NOMO-1 treated with DMSO at 0.1 percent for 48 hours (cell line): ENCODE data around the gene ZNF592.

Source experiments
- DNase-seq: peaks from one replicate; lab custom pipeline; 2025; ENCODE audit not compliant: unreplicated experiment; lab: John Stamatoyannopoulos, UW

Gene ZNF592

DNA sequence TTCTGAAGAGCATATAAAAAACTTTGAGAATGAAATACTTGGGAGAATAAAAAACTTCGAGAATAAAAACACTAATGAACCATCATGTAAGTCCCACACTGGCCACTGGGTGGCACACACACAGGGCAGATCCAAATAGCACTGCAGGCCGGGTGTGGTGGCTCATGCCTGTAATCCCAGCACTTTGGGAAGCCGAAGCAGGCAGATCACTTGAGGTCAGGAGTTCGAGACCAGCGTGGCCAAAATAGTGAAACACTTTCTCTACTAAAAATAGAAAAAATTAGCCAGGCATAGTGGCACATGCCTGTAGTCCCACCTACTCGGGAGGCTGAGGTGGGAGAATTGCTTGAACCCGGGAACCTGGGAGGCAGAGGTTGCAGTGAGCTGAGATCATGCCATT is 97.2 kb downstream of the ZNF592 start:
- DNase-seq: peak; percentile 22

DNA sequence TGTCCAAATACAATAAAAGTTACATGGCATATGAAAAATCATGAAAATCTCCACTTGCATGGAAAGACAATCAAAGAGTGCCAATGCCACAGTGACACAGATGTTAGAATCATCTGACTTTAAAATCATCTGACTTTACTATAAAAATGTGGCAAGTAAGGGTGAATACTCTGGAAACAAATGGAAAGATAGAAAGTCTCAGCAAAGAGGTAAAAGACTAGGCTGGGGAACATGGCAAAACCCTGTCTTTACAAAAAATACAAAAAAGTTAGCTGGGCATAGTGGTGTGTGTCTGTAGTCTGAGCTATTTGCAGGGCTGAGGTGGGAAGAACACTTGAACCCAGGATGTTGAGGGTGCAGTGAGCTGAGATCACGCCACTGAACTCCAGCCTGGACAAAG is 97.9 kb downstream of the ZNF592 start:
- no peak for DNase-seq

DNA sequence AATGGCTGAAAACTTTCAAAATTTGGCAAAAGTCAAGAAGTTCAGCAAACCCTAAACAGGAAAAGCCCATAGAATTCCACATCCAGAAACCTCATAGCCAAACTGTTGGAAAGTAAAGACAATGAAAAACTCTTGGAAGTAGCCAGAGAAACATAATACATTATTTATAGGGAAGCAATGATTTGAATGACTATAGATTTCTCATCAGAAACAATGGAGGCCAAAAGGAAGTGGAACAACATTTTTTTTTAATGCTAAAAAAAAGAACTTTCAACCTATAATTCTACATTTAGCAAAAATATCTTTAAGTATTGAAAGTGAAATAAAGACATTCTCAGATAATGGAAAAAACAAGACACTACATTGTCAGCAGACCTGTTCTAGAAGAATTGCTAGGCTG is 99.0 kb downstream of the ZNF592 start:
- no peak for DNase-seq

DNA sequence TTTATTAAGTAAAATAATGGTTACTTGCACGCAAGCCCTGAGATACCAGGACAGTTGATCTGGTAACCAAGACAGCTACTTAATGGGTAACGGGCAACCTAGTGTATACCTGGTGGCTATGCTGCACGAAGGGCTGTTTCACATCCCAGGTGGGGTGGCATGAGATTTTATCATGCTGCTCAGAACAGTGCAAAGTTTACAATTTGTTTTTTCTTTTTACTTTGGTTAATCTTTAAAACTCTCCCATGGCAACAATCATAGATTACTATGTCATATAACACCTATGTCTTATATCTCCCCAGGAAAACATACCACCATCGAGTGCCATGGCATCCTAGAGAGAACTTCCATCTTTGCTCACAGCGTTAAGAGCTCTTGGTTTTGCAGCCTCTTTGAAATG is 103.8 kb downstream of the ZNF592 start:
- no peak for DNase-seq

DNA sequence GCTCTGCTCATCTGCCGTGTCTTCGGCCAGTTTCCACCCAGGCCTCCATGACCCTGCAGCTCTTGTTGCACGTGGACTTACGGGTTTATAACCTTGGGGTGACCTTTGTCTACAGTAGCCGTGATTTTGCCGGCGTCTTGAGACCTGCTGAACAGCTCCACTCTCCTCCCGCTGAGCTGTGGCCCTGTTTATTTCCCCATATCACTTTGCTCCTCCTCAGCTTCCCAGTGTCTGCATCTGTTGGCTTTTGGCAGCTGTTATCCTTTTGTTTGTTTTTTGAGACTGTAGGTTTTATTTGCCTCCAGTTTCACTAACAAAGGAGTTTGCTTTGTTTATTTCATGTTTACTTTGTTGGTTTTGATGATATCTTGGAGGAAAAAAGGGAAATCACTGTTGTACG is 106.7 kb downstream of the ZNF592 start:
- DNase-seq: no peak

DNA sequence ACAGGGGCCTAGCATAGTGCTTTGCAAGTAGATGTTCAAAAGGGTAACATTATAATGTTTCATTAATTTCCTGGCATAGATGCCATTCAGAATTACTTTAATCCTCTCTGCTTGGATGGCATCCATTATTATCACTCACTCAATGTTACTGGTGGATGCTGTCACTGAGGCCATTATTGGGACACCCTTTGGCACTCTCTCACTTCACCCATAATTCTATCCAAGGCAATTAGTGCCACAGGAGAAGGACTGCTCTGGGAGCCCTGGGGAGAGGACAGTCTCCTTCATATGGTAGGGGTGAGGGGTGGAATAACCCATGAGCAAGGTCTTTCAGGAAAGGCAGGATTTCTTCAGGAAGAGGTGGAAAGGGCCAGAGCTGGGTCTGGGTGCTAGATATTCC is 107.4 kb downstream of the ZNF592 start:
- no peak for DNase-seq
